HL-60/S4 treated with retinoic acid at 250 ng/mL for 4 days and 3 days (cell line): ENCODE measurements around the gene MTERF2.

Source experiments
- in situ Hi-C: fragments of 300-500 bp; cut with MboI; formaldehyde crosslinking; loops from 2 replicates; pipeline ENCODE4 v1.7.0; 2022; ENCODE audit warnings: low sequenced_read_pairs

Gene MTERF2

GRCh38 chr12:106994579-106995220 lies 7.8 kb upstream of the MTERF2 start:
- in situ Hi-C loops = no loop called here

DNA sequence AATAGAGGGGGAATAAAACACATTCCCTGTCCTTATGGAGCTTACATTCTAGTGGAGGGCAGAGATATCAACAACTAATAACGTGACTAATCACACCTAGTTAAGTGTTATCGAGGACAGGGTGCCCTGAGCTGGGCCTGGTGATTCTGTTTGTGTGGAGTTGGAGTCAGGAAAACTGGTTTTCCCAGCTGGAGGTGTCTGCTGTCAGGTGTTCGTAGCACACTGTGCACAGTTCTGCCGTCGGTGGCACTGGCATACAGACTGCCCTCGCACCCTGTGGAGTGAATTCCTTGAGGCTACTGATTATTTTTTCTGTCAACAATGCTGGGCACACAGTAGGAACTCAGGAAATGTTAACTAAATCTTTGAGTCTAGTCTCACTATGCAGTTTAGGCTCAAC lies 900 bp upstream of the MTERF2 start:
- in situ Hi-C loops = no loop called here

GRCh38 chr12:106986135-106986534 lies 811 bp downstream of the MTERF2 start:
- in situ Hi-C loops = no loop called here

DNA sequence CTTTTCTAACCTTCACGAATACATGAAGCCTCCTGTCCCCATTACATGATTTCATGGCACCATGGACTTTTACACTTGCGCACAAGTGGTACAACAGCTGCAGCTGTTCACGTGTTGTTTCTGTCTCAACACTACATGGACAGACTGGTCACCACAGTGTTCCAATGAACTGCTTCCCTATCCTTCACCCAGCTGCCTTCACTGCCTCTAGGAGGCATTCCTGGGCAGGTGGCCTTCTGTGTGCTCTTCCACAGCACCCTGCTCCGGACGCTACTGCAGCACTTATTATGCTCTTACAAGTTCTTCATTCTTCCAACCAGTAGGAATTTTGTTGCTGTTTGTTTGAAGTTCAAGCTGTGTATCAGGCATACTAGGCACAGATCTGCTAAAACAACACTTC lies 1.5 kb downstream of the MTERF2 start:
- in situ Hi-C loops = no loop called here

- in situ Hi-C loops = no loop called here
Observed at GRCh38 chr12:106984588-106985137, 2.3 kb downstream of the MTERF2 start.

DNA sequence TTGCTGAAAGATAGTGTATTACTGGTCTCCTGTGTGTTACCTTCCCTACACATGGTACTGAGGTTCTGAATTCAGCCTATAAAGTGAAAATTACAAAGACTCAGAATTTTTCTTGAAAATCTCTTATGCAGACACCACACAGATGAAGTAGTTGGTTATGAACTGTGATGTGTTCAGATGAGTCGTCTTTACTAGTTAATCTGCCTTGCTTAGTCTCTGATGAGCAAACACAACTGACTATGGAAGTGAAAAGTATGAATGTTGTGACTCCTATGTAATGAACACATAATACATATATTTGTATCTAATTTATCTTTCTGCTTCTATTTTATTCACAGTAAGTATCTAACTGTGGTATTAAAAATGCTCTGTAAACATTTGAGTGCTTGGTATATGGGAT lies 4.7 kb downstream of the MTERF2 start:
- in situ Hi-C loops = no loop called here

GRCh38 chr12:106981788-106982187 lies 5.2 kb downstream of the MTERF2 start:
- in situ Hi-C loops = no loop called here

- in situ Hi-C loops = no loop called here
Observed at GRCh38 chr12:106980944-106981343, 6.0 kb downstream of the MTERF2 start.

- in situ Hi-C loops = no loop called here
Observed at GRCh38 chr12:106978035-106978800, 8.7 kb downstream of the MTERF2 start.

GRCh38 chr12:106976668-106977067 lies 10.3 kb downstream of the MTERF2 start:
- in situ Hi-C loops = no loop called here

- in situ Hi-C loops = no loop called here
Observed at GRCh38 chr12:106975993-106976658, 10.8 kb downstream of the MTERF2 start.

DNA sequence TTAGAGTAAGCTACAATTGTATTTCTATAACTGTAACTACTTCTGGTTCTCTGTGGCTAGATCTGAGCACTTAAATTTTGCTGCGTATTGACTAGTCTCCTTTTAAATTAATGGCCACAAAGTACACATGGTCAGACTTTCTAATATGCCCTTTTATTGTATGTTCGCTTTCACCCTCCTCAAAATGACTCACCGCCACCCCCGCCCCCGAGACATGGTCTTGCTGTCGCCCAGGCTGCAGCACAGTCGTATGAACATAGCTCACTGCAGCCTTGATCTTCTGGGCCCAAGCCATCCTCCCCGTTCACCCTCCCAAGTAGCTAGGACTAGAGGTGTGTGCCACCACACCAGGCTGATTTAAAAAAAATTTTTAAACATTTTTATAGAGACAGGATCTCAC lies 11.8 kb downstream of the MTERF2 start:
- in situ Hi-C loops = no loop called here

GRCh38 chr12:106974511-106974910 lies 12.4 kb downstream of the MTERF2 start:
- in situ Hi-C loops = no loop called here

DNA sequence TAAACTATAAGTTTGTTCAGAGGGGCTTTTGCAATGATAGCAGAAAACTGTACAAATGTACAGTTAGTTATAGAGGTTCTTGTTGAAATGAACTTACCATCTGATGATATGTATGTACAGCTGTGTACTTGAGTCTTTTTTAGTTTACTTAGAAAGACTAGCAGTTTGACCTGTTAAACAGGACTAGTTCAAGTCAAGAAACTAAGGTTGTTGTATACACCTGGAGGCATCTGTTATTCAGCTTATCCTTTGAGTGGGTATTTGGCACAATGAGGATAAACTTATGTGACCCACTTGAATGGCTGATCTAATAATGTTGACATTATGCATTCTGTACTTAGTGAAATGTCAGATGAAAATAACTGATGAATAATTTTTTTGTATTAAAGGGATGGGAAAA lies 13.4 kb downstream of the MTERF2 start:
- in situ Hi-C loops = no loop called here

DNA sequence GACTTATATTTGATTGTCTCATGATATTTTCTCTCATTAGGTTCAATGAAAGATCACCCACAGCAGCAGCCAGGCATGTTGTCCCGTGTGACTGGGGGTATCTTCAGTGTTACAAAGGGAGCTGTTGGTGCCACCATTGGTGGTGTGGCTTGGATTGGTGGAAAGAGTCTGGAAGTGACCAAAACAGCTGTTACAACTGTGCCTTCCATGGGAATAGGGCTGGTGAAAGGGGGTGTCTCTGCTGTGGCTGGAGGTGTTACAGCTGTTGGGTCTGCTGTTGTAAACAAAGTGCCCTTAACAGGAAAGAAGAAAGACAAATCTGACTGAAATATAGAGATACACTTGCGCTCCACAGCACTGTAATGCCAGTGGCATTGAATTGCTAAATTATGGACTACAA lies 15.9 kb downstream of the MTERF2 start:
- in situ Hi-C loops = no loop called here

DNA sequence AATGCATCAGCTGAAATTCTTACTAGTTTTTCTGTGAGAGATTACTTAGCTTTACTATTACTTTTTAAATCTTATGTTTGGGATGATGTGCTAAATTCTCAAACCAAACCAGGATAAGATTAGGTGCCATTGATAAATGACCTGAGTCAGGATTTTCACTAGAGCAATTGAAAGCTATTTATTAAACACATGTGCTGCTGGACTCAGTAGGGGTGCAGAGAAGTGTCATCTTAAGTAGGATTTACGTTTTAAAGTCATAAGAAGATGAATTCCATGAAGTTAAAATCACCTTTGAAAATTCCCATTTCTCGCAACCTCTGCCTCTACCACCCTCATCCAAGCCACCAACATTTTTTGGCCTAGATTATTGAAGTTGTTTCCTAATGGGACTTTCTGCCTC lies 22.4 kb downstream of the MTERF2 start:
- in situ Hi-C loops = no loop called here

GRCh38 chr12:106962286-106962685 lies 24.7 kb downstream of the MTERF2 start:
- in situ Hi-C loops = no loop called here

GRCh38 chr12:106960443-106960842 lies 26.5 kb downstream of the MTERF2 start:
- in situ Hi-C loops = no loop called here

DNA sequence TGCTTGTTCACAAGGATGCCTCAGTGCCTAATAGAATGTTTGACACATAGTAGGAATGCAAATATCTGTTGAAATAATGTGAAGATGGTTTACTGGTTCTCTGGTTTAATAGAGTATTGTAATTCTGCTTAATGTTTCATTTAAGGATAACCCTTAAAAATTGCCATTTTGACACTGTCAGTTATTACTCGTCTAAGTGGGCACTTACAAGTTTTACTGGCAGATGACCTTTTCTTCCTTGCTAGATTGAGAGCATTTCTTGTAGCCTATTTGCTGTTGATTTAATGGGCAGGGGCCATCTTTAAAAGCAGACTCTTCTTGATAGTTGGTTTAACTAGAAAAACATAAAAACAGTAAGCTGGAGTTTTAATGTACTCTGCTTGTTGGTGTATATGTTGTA lies 29.4 kb downstream of the MTERF2 start:
- in situ Hi-C loops = no loop called here

- in situ Hi-C loops = no loop called here
Observed at GRCh38 chr12:106956048-106956578, 30.8 kb downstream of the MTERF2 start.

DNA sequence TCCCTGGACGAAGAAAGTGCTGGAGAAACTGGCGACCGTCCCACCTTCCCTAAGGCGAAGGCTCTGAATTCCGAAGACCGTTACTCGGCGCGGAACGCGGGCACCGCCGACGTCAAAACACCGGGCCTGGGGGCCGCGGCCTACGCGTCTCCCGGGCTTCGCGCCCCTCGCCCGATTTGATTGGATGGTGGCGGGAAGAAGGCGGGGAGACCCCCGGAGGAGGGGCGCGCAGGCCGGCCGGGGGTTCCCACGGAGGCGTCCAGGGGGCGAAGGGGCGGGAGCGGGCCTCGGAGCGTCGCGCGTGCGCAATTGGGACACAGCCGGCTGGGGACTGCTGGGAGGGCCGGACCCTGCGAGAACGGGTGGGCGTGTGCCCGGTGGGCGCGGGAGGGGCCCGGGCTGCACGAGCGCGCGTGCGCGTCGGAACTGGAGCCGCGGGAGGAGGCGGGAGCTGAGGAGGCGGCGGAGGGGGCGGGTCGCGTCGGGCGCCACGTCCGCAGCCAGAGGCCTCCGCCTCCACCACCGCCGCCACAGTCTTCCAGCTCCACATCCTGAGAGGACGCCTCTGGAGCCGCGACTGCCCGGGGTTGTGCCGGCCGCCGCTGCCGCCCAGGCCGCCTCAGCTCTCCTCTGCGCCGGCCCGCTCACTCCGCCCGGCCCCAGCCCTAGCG lies 31.4 kb downstream of the MTERF2 start, which contains the start of gene TMEM263:
Gene TMEM263 (plus strand): TSS at position 531 of the 671 bp plus-strand sequence. CDS start 11,210 bp downstream, outside the sequence.
- in situ Hi-C loops = no loop called here
